ENCODE data around the gene GPR89A. TPM values are rescaled to one million over a fixed set of nuclear protein-coding genes. Genes with fewer than 3 reads are reported as not detected.
"Not testable (repeated sequence)": the region's sequence is repeated elsewhere in the genome, so short reads cannot be mapped to it uniquely, and the experiment has no call there.

Gene GPR89A
- total RNA-seq, 1 experiment from 2014 or later, result 26.7 TPM

DNA sequence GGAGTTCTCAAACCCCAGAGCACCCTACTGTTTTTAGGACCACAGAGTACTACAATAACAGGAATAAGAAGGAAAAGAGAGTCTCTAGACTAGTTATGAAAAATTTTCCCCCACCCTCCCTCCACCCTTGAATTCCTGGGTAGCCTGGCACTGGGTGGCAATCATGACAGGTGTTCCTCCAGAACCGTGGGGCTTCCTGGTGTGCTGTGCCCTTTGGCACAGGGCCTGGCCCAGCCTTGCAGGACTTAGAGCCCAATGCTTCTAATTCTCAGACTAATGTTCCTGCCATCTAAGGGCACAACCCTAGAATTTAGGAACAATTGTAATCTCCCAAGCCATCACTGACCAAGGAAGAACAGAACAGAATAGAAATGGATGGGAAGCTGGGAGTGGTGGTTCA lies 110.0 kb downstream of the GPR89A start:
- no peak overlapping the region for H3K4me3 ChIP-seq (ENCODE audit: insufficient read depth, low read depth, low read length)
- no peaks in the 10 kb centered on the region for H3K36me3 ChIP-seq (replicated peaks; ENCODE audit: control insufficient read depth, insufficient read depth, low read length)
- peaks cover 6% of the 10 kb centered on the region; the same call in 1 of the 2 replicates for H3K27me3 ChIP-seq (ENCODE audit: control insufficient read depth, insufficient read depth, low read length)
- DNase-seq, result no peak

GRCh38 chr1:145718465-145718864 lies 110.7 kb downstream of the GPR89A start:
- H3K4me3 ChIP-seq (ENCODE audit: insufficient read depth, low read depth, low read length); H3K36me3 ChIP-seq (replicated peaks; ENCODE audit: control insufficient read depth, insufficient read depth, low read length); H3K27me3 ChIP-seq (ENCODE audit: control insufficient read depth, insufficient read depth, low read length); DNase-seq: not testable (repeated sequence)

DNA sequence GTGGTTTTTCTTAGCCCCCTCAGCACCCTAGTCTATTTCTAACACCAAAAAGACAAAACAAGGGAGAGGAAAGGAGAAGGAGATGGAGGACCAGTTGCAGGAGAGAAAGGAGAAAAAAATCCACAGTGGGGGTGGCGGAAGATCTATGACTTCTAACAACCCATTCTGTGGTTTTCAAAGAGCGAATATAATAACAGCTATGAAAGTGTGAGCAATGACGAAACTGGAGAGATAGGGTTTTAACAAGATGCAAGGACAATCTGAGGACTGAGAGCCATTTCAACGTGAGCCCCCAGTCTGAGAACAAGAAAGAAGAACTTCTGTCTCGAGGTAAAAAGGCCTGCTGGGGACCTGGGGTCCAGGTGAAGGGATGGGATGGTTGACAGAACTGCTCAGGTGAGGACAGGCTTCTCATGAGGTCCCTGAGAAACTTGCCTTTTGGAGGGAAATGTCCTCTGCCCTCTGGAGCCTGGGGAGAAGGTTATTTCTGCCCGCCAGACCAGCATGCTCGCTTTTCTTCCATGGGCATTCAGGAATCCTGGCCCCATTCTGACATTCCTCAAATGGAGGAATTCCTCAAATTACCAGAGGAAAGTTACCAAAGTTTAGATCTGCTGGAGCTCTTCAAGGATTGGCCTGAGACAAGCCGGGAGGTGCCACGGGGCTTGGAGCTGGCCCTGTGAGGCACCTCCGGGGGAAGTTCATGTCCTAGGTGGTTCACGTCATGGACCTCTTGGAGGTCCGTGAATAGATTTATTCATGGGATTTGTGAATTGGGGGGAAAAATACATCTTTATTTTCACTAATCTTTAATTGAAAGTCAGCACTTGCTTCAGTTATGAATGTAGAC lies 111.7 kb downstream of the GPR89A start, which contains the start of gene CD160:
CD160 (plus strand) TSS at position 270 of the 850 bp plus-strand sequence. CDS start 8,829 bp downstream, outside the sequence.
- peaks cover 6% of the 10 kb centered on the region for H3K27me3 ChIP-seq (ENCODE audit: control insufficient read depth, insufficient read depth, low read length)
- DNase-seq, result no peak
- H3K4me3 ChIP-seq (ENCODE audit: insufficient read depth, low read depth, low read length), result no peak within 1 kb of the TSS
- H3K36me3 ChIP-seq (replicated peaks; ENCODE audit: control insufficient read depth, insufficient read depth, low read length), result no peaks in the 10 kb centered on the region

Other genes with a start within 250 kb of the GPR89A start
- gene NBPF20, start 182.4 kb upstream of the GPR89A start, total RNA-seq (2014; rRNA removed; shearing (Covaris generic)), result 0.21 and 0.59 TPM in 2 replicates
- gene PDZK1, start 99.4 kb downstream of the GPR89A start, total RNA-seq (2014; rRNA removed; shearing (Covaris generic)), result 1.3 and 4.1 TPM in 2 replicates
- 0.35 TPM in 1 of 2 replicates, not detected in the other for gene CD160, start 111.5 kb downstream of the GPR89A start, total RNA-seq (2014; rRNA removed; shearing (Covaris generic))
- gene RNF115, start 216.1 kb downstream of the GPR89A start, total RNA-seq (2014; rRNA removed; shearing (Covaris generic)), result 11.3 and 11.5 TPM in 2 replicates
- gene POLR3C, start 216.2 kb downstream of the GPR89A start, total RNA-seq (2014; rRNA removed; shearing (Covaris generic)), result 44.3 and 45.1 TPM in 2 replicates
- gene NUDT17, start 237.6 kb downstream of the GPR89A start, total RNA-seq (2014; rRNA removed; shearing (Covaris generic)), result 4.4 and 8.8 TPM in 2 replicates

Measured in H7 (cell line).